HPDE6-E6E7 (cell line): ENCODE data around the gene RPS6KA2.
A peak's percentile ranks its signal among the peaks of the same experiment; 100 is the strongest.

Source experiments
- DNase-seq: peaks from one replicate; pipeline ENCODE4 v3.0.0; 2011; ENCODE audit warnings: missing footprints; ENCODE audit errors: extremely low spot score

The RPS6KA2 gene

DNA sequence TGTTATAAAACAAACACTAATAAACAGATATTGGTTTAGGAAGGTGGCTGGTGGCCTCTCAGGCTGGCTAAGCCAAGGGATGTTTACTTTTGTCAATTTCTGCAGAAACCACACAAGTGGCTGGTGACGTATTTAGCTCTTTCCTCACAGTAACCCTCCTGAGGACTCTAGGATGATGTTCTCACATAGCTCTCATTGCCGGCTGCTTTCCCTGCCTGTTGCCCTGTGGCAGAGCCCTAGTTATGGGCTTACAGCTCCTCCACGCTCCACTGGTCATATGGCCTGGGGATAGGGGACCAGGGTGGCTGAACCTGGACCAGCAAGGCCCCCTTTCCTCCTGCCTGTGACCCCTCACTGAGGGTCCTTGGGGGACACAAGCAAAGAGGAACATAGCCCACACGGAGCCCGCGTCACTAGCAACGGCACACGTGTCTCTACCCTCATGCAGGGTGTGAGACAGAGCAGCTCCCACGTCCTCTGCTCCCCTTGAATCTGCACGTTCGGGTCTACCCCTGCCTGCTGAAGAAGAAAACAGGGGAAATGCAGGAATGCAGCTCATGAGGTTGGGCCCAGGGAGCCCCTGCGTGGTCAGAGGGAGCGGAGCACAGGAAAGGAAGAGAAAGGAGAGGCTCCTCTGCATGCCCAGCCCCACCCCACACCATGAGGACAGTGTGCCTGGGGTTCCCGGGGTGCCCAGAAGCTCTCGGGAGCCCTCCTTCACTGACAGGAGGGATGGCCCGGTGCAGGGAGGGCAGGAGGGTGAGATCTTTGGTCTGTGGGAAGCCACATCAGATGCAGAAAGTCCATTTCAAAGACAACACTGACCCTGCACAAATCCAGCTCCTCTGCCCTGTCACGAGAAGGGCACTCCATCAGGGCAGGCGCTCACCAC is 54.4 kb downstream of the RPS6KA2 start:
- no peak for DNase-seq

DNA sequence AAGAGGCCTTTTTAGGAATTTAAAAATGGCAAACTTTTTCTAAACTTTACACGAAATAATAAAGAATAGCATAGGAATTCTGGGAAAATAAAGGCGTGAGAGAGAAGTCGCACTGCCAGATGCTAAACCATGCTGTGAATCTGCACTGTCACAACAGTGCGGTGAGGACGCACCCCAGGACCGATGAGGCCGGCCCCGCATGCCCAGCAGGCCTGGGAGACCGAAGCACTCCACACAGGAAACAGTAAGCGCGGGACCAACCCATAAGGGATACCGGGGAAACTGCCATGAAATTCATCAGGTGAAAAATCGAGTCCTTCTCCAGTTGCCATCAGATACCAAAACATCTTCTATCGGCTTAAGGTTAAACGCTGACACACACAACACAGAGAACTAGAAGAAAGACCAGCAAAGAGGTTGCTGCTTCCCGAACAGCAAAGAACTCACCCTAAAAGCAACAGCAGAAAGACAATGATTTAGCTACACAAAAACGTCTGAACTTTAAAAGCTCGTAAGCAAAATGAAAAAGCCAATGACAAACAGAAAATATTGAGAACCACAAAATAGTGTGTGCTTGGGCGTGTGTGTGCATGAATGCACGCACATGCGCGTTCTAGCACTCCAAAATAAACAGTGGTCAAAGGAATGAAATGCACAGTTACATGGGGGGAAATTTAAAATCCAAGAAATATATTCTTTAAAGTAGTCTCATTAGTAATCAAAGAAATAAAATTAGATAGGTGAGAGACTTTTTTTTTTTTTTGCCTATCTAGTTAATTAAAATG is 55.9 kb downstream of the RPS6KA2 start:
- DNase-seq = no peak

DNA sequence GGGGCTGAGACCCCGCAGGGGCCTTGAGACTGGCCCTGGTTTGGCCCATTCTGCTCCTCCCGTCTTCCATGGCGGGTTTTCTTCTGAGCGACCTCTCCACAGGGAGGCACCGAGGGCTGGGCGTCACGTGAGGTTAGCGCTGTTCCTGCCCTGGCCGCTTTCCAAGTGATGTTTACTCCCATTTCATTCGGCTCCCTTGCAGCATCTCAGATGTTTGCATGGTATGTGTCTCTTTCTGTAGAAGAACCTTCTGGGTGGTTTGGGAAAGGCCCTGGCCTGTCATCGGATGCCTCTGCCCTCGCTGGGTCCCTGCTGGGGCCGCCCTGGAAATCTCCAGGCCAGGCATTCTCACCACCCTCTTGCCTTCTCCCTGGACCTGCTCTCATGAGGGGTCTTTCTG is 57.8 kb downstream of the RPS6KA2 start:
- DNase-seq = no peak

DNA sequence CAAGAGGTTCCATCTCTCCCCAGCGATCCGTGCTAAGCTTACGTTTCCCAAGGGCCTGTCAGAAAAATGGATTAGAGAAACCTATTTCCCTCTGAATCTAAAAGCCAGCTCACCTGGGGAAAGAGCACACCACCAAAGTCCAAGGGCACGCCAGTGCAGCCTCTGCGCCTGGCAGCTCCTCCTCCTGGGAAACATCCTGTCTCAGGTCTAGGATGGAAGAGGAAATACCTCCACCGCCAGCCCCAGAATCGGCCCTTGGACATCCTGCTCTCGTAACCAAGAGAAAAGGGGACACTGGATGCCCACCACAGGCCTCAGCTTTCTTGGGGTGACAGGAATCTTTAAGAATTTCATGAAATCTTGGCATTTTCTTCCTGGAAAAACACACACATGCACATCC is 59.2 kb downstream of the RPS6KA2 start:
- DNase-seq = no peak

DNA sequence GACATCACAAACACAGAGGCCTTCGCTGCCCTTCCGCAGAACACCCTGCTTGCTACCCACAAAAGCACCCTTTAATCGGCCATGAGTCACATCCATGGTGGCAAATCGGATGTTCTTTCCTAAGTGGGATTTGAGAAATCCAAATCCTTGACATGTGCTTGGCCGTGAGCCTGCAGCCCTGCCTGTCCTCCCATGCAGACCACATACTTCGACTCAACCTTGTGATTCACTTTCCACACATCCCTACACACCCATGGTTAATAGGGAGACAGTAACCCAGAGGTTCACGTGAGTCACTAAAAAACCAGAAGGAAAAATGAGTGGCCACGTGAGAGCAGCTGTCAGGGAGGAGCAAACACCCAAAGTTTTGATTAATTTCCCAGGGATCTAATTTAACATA is 59.9 kb downstream of the RPS6KA2 start:
- DNase-seq = peak; percentile 74

DNA sequence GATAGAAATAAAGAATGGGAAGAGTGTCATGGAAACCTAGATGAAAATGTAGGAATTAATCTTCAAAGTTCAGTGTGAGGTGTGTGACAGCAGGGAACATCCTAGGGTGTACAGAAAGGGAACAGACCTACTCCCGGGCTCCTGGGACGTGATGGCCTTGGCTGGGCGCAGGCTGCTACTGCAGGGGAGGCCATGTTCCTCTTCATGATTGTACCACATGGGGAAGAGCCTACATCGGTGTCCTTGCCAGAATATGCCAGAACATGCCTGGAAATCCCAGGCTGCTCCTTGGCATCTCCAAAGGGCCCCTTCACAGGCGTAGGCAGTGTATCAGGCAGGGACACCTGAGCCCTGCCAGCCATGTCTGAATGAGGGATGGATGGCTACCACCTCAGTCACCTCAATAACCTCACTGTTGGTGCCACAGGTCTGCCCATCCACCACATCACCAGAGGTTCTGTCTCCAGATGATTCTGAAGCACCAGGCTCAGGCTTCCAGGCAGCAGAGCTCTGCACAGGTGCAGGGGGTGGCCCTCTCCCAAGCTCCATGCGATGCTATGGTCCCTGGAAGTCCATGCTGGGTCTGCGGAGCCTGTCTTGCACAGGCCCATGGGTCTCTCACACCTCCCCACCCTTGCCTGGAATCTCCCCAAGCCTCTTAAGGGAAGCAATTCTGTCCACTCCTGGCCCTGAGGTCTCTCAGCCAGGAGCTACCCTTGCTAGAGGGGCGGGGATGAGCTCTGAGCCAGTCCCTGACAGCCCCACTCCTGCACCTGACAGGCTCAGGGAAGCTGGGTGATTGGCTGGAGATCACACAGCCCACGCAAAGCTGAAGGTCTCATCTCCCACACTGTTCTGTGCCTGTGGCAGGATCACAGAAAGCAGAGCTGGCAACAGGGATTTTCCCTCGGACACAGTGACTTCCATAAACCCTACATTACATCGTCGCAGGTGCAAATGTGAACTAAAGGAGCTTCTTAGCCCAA is 60.7 kb downstream of the RPS6KA2 start:
- no peak for DNase-seq

DNA sequence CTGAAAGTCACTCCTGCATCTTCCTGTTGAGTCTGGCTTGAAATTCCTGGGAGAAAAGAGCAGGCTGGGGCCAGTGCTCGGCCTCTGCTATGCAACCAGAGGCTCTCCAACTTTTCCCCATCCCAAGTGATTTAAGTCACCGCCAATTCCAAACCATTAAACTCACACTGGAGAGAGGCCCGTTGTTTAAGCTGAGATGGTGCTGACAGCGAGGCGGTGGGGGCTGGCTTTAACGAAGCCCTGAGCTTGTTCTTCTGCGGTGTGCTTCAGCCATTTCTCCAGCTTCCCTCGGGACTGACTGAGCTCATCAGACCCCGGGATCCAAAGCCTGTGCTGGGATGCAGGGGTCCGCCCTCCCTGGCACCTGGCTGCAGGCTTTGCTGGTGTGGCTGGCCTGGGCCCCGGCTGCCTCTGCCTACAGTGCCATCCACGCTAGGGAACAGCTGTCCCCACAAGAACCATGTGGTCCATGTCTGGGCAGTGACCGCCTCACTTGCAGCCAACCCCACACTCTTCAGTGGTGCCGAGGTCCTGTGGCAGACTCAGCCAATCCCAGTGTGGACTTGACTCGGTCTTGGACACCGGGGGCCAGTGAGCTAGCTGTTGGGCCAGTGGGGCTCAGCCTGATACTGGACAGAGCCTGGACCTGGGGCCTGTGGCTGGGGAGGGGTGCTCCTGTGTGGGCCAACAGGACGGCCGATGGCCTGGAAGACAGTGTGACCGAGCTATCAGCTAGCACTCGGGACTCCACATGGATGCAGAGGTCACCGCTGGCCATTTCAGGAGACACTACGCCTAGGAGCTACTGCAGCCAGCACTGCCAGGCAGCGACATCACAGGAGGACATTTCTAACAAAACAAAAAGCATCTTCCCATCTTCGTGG is 61.7 kb downstream of the RPS6KA2 start:
- no peak for DNase-seq

DNA sequence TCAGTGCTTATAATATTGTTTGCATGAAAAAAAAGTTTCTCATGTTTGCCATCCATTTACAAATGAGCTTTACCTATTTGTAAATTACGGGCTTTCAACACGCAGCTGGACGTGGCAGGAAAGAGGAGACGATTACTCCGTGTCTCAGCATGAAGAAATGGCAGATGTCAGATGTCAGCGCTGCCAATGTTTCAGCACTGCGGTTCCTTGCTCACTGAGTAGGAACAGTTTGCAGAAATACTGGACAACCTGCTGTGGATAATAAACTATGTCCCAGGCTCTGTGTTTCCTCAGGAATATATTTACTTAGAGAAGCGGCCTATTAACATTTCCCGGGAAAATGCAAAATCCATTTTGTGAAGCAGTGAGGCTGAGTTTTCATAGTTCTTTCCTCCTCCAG is 63.2 kb downstream of the RPS6KA2 start:
- no peak for DNase-seq

DNA sequence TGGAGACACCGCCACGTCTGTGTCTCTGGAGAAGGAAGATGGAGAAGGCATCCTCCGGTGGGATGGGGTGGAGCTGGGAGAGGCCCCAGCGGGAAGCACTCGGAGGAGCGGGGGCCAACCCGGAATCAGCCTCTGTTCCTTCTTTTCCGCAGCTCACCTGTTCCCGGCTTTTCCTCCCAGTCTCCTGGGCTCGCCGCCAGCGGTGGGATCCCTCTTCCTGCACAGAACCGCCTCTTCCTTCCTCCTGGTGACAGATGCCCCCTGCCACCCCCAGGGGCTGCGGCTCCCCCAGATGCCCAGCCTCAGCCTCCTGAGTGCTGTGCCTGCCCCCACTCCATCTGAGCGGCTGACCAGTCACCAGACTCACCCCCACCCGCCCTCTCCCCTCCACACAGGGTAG is 63.9 kb downstream of the RPS6KA2 start:
- no peak for DNase-seq

DNA sequence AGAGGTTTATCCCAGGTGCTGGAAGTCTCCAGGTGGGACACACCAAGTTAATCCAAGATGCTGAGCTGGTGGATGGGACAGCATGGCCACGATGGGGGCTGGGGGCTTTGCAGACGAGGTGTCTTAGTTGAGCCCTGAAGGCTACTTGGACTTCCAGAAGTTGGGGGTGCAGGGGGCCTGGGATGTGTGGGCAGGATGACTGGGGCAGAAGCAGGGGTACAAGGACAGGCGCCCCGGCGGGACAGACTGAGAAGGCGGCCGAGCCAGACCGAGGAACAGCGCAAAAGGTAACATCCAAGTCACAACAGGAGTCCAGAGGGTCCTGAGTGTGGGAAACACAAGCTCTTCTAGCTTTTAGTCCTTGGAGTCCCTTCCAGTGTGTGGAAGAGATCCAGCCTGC is 64.3 kb downstream of the RPS6KA2 start:
- DNase-seq = no peak

DNA sequence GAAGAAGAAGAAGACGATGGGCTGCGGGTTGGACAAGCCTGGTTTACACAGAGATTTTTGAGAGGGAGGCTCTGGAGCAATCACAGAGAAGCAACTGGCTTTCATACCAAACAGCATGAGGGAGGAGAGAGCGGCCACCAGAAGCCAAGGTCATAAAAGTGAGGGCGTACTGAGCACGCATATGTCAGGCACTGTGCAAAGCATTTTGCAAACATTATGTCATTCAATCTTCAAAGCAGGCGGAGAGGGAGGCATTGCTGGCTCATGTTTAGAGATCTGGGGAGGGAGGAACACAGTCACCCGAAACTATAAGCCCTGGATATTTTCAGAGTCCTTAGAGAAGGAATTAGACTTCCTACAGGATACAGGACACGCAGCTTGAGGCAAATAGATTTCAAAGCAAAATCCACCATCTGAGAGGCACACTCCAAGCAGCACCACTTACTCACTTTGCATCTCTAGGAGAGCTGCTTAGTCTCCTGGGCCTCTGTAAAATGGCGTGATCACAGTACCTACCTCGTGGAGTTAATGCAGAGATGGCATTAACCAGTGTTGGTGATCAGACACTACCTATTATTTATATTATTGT is 65.2 kb downstream of the RPS6KA2 start:
- DNase-seq = no peak

DNA sequence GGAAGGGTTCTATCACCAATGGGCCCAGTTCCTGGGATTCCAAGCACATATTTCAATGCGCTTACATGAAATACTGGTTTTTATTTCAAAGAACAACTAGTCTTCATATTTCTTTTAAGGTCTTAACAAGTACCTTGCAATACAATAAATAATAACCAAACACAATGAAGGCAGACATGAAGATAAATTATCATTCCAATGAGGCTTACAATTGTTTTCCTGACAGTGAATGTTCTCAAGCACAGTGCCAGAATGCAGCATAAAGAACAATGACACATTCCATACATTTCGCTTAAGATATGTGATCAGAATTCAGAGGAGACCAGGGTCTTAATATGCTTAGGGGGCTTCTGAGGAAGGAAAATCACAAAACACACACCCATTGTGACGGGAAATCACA is 66.8 kb downstream of the RPS6KA2 start:
- DNase-seq = no peak

DNA sequence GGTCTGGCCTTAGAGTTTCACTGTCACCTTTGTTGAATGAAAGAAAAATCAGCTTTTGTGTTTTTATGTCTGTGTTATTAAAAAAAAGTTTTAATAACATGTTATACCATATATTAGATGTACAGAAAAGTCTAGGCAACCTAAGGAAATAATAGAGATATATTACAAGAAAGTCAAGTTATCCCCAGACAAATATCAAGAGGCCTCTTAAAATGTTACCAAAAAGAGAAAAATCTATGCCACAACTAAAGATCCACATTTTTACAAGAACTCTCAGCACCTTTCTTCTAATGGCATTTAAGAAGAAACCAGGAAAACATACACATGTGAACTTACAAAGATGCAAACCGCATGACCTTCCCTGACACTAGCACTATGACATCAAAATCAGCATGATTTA is 67.4 kb downstream of the RPS6KA2 start:
- DNase-seq = no peak

DNA sequence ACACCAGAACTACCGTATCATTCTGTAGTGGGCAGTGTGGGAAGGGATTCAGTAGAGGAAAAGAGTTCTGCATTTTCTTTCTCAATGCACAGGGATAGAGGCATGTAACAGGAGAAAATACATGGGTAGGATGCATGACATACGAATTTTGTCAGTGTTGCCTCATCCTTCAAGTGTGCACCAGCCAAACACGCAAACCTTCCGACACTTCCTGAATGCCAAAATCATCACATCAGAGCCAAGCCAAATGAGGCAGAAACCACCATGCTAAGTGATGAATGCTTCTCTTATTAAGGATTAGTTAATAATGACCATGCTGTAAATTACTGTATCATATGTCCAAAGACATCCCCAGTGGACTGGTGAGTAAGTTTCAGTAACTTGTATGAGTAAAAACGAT is 67.8 kb downstream of the RPS6KA2 start:
- no peak for DNase-seq

DNA sequence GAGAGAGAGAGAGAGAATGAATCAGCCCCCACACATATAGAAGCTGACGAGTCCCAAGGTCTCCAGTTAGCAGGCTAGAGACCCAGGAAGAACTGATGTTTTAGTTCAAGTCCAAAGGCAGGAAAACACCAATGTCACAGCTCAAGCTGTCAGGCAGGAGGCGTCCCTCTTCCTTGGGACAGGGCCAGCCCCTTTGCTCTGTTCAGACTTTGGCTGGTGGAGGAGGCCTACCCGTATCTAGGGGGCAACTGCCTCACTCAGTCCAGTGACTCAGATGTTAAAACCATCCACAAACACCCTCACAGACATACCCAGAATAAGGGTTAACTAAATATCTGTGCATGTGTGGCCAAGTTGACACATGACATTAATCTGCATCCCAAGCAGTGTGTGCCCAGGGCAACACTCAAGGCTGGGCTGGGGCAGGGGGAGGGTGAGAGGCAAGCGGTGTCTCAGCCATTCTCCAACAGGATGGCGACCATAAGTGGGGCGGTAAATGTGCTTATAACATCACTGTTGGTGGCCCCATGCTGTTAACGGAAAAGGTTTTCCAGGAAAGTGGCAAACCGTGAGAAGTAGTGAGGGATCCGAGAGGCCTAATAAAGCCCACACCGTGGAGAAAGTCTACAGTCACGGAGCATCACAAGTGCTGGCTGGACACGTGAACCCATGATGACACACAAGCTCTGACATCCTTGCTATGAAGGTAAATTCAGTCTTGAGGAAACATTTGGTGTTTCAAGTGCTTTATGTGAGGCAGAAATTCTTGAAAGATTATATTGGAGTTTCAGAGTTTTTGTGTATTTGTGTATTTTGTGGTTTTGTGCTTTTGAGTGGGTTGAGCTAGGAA is 68.7 kb downstream of the RPS6KA2 start:
- no peak for DNase-seq

DNA sequence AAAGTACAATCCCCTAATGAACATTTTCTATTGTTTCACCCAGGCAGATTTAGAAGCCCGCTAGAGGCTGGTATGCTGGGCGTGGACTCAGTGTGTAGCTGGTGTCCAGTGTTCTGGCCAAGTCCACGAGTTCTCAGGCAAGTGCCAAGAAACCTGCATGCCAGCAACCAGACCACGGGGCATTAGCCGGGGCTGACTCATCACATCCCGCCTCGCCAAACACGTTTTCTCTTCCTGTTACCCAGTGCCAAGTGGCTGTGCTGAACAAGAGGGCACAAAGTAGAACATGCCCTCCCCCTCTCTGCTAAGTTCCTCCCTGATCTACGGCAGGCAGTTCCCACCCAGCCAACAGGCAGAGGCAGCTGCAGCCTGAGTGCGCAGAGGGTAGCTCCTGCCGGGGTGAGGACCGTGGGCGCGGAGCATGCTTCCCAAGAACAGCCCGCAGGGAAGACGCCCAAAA is 70.2 kb downstream of the RPS6KA2 start:
- DNase-seq = peak; percentile 94

DNA sequence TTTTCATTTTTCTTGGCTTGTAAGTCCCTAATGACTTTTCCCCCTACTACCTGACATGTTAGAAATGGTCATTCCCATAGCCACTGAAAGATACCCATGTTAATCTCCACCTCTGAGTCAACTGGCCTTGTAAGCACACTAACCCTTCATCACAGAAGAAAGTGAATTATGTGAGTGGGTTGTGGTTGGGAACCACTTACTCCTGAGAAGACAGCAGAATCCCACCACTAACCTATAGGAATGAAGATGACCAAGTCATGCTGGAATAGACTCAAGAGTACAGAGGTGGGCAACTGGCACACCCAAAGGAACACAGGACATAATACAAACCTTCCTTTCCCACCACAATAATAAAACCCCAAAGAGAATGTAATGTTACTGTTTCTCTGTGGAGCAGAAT is 70.7 kb downstream of the RPS6KA2 start:
- DNase-seq = no peak

DNA sequence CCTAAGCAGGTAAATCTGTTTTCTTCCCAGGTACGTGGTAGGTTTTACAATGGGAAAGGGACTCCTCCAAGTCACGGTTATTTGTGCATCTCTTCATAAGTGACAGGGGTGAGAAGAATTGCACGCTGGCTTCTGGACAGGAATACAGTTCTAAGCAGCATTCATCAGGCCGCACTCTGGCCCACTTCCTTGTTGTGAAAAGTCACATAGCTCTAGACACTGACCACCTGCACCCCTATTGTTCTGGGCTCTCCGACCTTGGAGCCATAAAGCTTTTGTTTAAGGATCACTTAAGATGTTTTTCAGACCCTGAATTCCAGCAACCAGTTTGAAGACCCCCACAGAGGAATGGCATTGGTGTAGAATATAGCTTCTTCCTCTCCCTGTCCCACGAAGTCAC is 72.0 kb downstream of the RPS6KA2 start:
- DNase-seq = no peak

DNA sequence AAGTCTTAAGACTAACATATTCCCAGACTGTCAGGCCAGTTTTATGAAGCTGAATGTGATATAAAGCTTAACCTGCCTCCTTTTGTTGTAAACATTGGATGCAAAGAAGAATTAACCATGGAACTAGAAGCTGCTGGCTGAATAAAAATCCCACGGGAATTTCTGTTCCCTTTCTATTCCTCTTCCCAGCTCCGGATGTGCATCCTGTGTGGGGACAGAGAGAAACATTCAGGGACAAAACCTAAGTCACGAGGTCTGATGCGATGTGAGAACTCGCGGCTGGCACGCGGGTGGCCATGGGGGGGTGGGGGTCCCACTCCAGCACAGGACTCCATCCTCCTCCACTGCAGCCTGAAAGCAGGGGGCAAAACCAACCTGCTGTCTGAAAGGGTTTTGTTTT is 72.7 kb downstream of the RPS6KA2 start:
- DNase-seq = no peak
